Fibroblast of the aortic adventitia (primary cell): ENCODE results near the gene C7orf57. TPM values are rescaled to one million over a fixed set of nuclear protein-coding genes. Genes with fewer than 3 reads are reported as not detected.

ENCODE experiments used
- DNase-seq: peaks from one replicate; pipeline ENCODE4 v3.0.0-alpha.2; 2010; ENCODE audit warnings: low read depth
- H3K4me3 ChIP-seq: 2 replicates; pipeline ENCODE4 v1.5.1; 2011; ENCODE audit warnings: low read depth, mild to moderate bottlenecking, control low read depth, low read length, moderate library complexity
- CTCF ChIP-seq: IDR thresholded peaks from 2 replicates; pipeline ENCODE4 v1.5.1; 2011; ENCODE audit warnings: mild to moderate bottlenecking, low read length, control low read depth, inconsistent platforms; ENCODE audit not compliant: insufficient read depth
- total RNA-seq: library from RNA; depleted of rRNA; stranded (reverse); fragments of >200 nt; gene quantifications from 2 replicates; pipeline ENCODE4 v1.2.3, GENCODE V29; 2012; ENCODE audit warnings: low replicate concordance

Gene C7orf57
- total RNA-seq, 1 donor = 0.09 TPM

- H3K4me3 ChIP-seq = no peak overlapping the region
- TF ChIP-seq CTCF = no peak
- DNase-seq = peak; percentile 97
Measured at GRCh38 chr7:48083114-48083830, 47.9 kb downstream of the C7orf57 start.

- TF ChIP-seq CTCF = no peak
- H3K4me3 ChIP-seq = no peak overlapping the region
- DNase-seq = peak; percentile 99
Measured at GRCh38 chr7:48084727-48085432, 49.5 kb downstream of the C7orf57 start.

- DNase-seq = no peak
- H3K4me3 ChIP-seq = no peak overlapping the region
- no peak for TF ChIP-seq CTCF
Measured at GRCh38 chr7:48085433-48085791, 50.1 kb downstream of the C7orf57 start.

- no peak for TF ChIP-seq CTCF
- H3K4me3 ChIP-seq = no peak overlapping the region
- no peak for DNase-seq
Measured at GRCh38 chr7:48085942-48086341, 50.6 kb downstream of the C7orf57 start.

GRCh38 chr7:48087349-48087748, 52.0 kb downstream of the C7orf57 start:
- TF ChIP-seq CTCF = peak; percentile 5
- H3K4me3 ChIP-seq = no peak overlapping the region
- DNase-seq = peak; percentile 82

- DNase-seq = peak; percentile 94
- H3K4me3 ChIP-seq = peak overlapping the region; percentile 81
- TF ChIP-seq CTCF = no peak
Measured at GRCh38 chr7:48088559-48089045, 53.3 kb downstream of the C7orf57 start.
